HG03432 (cell line): ENCODE data around the gene ARHGAP22.

Source experiments
- ATAC-seq: cut with Tn5 transposase; IDR thresholded peaks from one replicate; pipeline ENCODE4 v1.9.1; 2021; ENCODE audit warnings: mild to moderate bottlenecking, moderate library complexity; ENCODE audit not compliant: unreplicated experiment

The ARHGAP22 gene

GRCh38 chr10:48589266-48589665, 15.6 kb downstream of the ARHGAP22 start:
- ATAC-seq = no peak

DNA sequence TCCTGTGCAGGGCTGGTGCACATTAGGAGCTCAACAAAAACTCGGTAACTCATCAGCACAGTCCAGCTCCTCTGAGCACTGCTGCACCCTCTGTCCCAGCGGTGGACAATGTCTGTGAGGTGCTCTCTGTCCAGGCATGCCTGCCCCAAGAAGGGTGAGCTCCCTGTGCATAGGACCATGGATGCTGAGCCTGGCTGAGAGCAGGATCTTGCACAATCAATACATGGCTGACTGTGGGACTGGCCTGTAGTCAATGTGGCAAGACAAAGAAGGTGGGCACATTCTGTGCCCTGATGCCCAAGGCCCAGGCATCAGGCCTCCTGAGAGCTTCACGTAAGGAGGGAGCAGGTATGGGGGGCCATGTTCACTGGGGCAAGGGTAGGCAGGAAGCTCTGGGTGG, 17.1 kb downstream of the ARHGAP22 start:
- ATAC-seq = no peak

GRCh38 chr10:48587101-48587500, 17.8 kb downstream of the ARHGAP22 start:
- no peak for ATAC-seq

GRCh38 chr10:48582970-48583369, 21.9 kb downstream of the ARHGAP22 start:
- ATAC-seq = no peak

- ATAC-seq = no peak
These were observed 24.6 kb downstream of the ARHGAP22 start for GRCh38 chr10:48580236-48580635.

- ATAC-seq = no peak
These were observed 25.5 kb downstream of the ARHGAP22 start for GRCh38 chr10:48579251-48579960.

DNA sequence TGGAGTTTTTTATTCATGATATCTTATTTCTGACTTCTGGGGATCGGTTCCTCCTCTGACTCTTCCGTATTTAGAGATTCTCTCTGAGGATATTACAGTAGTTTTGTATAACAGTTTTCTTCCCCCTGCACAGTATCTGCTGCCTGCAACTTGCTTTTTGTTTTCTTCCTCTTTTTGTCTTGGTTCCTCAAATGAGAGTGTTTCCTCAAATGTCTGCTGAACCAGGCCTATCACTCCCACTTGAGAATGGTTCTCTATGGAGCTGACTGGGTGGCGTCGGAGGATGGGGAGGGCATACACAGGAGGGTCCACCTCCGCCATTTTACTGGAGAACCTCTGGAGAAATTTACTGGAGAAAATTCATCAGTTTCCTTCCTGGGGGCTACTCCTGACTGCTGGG, 27.7 kb downstream of the ARHGAP22 start:
- ATAC-seq = no peak

- no peak for ATAC-seq
These were observed 28.4 kb downstream of the ARHGAP22 start for GRCh38 chr10:48576501-48576900.

DNA sequence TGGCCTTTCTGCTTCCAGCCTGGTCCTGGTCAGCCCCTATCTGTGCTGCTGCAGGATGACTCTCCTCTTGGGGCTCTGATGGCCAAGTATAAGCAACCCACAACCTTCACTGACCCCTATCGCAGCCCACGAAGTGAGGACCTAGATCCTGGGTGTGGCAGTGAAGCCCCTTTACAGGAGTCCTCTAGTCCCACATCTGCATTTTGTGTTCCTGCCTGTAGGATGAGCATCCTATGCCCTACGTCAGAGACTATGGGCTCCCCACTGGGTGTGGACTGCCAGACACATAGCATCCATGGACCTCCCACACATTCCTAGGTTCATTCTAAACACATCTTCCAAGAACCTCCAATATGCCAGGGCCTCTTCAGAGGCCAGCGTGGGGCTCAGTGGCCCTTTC, 29.0 kb downstream of the ARHGAP22 start:
- ATAC-seq = no peak

GRCh38 chr10:48574817-48575380, 30.0 kb downstream of the ARHGAP22 start:
- ATAC-seq = no peak

GRCh38 chr10:48574322-48574796, 30.5 kb downstream of the ARHGAP22 start:
- no peak for ATAC-seq

DNA sequence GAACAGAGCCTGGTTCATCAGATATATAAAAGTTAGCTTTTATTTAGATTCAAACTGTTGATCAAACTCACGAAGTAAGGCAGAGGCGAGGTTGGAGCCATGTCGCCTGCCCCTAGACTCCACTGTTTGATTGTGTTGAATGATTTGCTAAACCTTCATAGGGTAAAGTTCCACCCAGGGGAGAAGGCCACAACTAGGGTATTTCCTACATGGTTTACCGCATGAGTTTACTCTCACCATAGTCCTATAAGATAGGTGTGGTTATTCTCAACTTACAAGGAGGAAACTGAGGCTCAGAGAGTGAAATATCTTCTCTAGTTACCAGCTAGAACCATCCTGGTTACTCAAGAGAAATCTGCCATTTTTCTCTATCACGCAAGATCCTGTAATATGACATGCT, 31.8 kb downstream of the ARHGAP22 start:
- no peak for ATAC-seq

- no peak for ATAC-seq
These were observed 32.5 kb downstream of the ARHGAP22 start for GRCh38 chr10:48572414-48572813.

DNA sequence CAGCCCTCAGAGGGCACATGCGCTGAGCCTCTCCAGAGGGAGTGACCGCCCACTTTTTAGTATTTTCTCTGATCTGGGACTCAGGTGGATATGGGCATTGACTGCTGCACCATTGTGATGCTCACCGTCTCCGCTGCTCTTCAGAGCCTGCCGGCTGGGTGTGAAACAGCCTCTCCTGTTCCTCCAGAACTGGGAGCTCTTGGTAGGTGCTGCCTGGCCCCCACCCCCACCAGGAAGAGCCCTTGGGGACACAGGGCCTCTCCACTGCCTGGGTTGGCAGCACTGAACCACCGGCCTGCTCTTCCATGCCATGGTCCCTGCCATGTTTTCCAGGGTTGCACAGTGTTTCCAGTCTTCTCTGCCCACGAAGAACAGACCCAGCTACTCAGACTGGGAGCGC, 36.3 kb downstream of the ARHGAP22 start:
- no peak for ATAC-seq

GRCh38 chr10:48568131-48568530, 36.7 kb downstream of the ARHGAP22 start:
- ATAC-seq = no peak

DNA sequence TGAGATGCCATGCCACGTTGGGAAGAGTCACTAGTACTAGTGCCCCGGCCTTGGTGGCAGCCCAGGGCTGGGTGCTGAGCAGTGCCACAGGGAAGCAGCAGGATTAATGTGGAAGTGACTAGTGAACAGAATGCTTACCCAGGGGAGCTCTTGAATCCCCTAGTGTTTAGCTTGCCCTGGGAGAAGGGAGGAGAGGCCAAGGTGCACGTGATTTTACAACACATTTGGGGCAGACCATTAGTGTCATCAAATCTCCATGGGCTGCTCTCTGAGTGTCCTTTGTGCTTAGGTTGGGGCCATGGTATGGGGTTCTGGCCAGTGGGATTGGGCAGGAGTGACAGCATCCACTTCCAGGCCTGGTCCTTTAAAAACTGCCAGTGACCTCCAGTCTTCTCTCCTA, 37.5 kb downstream of the ARHGAP22 start:
- ATAC-seq = no peak

DNA sequence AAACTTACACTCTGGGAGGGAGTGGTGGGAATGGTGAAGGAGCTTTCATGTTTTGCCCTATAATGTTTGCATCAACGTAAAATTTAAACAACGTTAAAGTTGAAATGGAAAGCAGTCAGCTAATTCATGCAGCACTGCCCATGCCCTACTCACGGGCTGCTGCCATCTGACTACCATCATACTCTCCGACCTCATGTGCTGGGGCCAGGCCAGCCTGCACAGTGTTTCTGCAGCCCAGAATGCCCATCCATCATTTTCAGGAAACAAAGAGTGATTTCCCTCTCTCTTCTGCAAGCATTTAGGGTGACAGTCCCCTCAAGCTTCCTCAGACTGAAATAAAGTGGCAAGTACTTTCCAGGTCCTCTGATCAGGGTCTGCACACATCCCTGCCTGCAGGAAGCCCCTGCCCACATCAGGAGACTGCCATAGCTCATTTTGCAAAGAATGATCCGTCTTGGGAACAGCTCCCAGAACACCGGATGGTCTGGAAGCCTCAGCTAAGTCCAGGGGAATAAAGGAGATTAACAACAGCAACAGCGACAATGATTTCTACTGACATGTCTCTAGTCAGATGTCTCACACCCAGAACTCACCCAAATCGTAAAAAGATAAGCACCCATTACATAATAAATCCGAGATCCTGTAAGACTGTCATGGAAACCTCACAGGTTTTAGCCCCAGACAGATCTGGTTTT, 40.3 kb downstream of the ARHGAP22 start:
- ATAC-seq = no peak

GRCh38 chr10:48557511-48558123, 47.3 kb downstream of the ARHGAP22 start:
- no peak for ATAC-seq

GRCh38 chr10:48556713-48557112, 48.2 kb downstream of the ARHGAP22 start:
- ATAC-seq = no peak

GRCh38 chr10:48556065-48556464, 48.8 kb downstream of the ARHGAP22 start:
- no peak for ATAC-seq

DNA sequence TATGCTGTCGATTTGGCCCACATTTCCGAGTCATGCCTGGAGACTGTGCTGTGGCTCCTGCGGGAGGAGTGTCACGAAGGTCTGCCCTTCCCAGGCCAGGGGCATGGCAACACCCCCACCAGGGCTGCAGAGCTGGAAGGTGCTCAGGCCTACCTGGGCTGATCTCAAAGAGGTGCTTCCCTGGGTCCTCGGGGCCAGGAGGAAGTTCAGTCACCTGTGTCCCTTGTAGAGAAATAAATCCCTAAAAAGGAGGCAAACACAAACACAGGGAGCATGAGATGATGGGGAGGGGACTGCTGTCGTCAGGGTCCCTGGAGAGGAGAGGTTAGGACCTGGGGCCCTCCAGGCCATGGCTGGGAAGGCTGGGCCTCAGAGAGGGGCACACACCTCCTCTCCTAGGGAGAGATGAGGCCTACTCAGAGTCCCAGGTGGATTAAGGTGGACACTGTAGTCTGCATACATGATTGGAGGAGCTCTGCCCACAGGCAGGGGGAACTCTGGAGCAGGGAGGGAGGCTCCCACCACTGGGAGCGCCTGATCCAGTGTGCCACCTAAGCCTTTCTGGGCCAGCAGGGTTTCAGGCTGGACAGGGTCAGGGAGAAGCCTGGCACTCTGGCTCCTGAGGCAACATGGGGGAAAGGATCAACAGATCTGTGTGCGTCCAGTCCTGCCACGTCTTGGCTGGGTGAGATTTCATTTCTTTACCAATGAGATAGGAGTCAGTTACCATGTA, 49.4 kb downstream of the ARHGAP22 start:
- no peak for ATAC-seq
